DND-41 (cell line): Measurements from ENCODE around the gene TEKT5.

ENCODE experiments used
- ATAC-seq: fragments of 200-7000 bp; cut with Tn5 transposase; 3 replicates; pipeline ENCODE4 v1.9.1; 2021; ENCODE audit warnings: low read depth; ENCODE audit not compliant: insufficient read depth
- DNase-seq: peaks from one replicate; pipeline ENCODE4 v3.0.0-alpha.2; 2020
- H2AFZ ChIP-seq: 2 replicates; pipeline ENCODE4 v1.6.0; 2012; ENCODE audit warnings: low read depth, low read length
- H3K27ac ChIP-seq: 2 replicates; pipeline ENCODE4 v1.5.1; 2012; ENCODE audit warnings: low read length, inconsistent platforms
- H3K27me3 ChIP-seq: fragments of 200-600 bp; sonication (generic); 2 replicates; pipeline ENCODE4 v1.6.0; 2012; ENCODE audit warnings: low read length, mild to moderate bottlenecking, inconsistent platforms; ENCODE audit not compliant: insufficient read depth, poor library complexity
- H3K36me3 ChIP-seq: 2 replicates; pipeline ENCODE4 v1.5.1; 2012; ENCODE audit warnings: low read length, inconsistent platforms; ENCODE audit not compliant: insufficient read depth
- H3K4me1 ChIP-seq: 2 replicates; pipeline ENCODE4 v1.5.1; 2012; ENCODE audit warnings: mild to moderate bottlenecking, low read length; ENCODE audit not compliant: insufficient read depth
- H3K4me2 ChIP-seq: 2 replicates; pipeline ENCODE4 v1.6.0; 2012; ENCODE audit warnings: mild to moderate bottlenecking, moderate library complexity, low read length, inconsistent platforms; ENCODE audit not compliant: insufficient read depth
- H3K4me3 ChIP-seq, 2 experiments: fragments of 200-600 bp in 1 of 2; shearing (Covaris generic) in 1 of 2; 2 replicates each; pipeline ENCODE4 v1.5.1; 2012 to 2016; ENCODE audit warnings: inconsistent platforms in 2 of 2, low read length in 2 of 2, mild to moderate bottlenecking in 2 of 2, low read depth in 1 of 2, moderate library complexity in 1 of 2
- H3K79me2 ChIP-seq: 2 replicates; pipeline ENCODE4 v1.6.0; 2012; ENCODE audit warnings: low read length, inconsistent platforms; ENCODE audit not compliant: insufficient read depth
- H3K9ac ChIP-seq: 2 replicates; pipeline ENCODE4 v1.6.0; 2012; ENCODE audit warnings: low read depth, mild to moderate bottlenecking, inconsistent platforms, low read length, moderate library complexity
- H3K9me3 ChIP-seq: 2 replicates; pipeline ENCODE4 v1.5.1; 2012; ENCODE audit warnings: low read length, moderate library complexity, mild to moderate bottlenecking, inconsistent platforms; ENCODE audit not compliant: insufficient read depth, severe bottlenecking
- H4K20me1 ChIP-seq: 2 replicates; pipeline ENCODE4 v1.6.0; 2012; ENCODE audit warnings: low read length; ENCODE audit not compliant: insufficient read depth
- EZH2 ChIP-seq: IDR thresholded peaks from 3 replicates; pipeline ENCODE4 v1.6.1; 2012; ENCODE audit warnings: borderline replicate concordance, low read depth, mild to moderate bottlenecking, moderate library complexity, low read length, inconsistent platforms; ENCODE audit not compliant: severe bottlenecking
- TF ChIP-seq, protein P1 (sequence below): IDR thresholded peaks from 2 replicates; pipeline ENCODE4 v1.5.1; 2012; ENCODE audit warnings: borderline replicate concordance, low read length, moderate library complexity, mild to moderate bottlenecking; ENCODE audit not compliant: poor library complexity, severe bottlenecking; ENCODE audit errors: extremely low read depth

The TEKT5 gene

DNA sequence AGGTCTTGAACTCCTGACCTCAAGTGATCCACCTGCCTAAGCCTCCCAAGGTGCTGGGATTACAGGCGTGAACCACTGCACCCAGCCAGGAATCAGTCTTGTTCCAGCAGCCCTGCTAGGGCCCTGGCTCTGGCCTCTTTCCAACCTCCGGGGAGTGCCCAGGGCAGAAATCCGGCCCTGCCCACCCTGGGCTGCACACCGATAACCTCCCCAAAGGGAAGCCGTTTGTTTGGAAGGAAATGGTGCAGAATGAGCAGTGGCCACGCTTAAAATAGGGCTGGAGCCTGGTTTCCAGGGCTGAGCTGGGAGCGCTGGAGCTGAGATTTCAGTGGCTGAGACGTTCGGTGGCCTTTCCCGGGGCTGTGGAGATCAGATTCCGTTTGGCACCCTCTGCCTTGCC, 96.6 kb downstream of the TEKT5 start:
- ATAC-seq = no peak
- H3K9me3 ChIP-seq = no peaks in the 10 kb centered on the region
- TF ChIP-seq, protein P1, sequence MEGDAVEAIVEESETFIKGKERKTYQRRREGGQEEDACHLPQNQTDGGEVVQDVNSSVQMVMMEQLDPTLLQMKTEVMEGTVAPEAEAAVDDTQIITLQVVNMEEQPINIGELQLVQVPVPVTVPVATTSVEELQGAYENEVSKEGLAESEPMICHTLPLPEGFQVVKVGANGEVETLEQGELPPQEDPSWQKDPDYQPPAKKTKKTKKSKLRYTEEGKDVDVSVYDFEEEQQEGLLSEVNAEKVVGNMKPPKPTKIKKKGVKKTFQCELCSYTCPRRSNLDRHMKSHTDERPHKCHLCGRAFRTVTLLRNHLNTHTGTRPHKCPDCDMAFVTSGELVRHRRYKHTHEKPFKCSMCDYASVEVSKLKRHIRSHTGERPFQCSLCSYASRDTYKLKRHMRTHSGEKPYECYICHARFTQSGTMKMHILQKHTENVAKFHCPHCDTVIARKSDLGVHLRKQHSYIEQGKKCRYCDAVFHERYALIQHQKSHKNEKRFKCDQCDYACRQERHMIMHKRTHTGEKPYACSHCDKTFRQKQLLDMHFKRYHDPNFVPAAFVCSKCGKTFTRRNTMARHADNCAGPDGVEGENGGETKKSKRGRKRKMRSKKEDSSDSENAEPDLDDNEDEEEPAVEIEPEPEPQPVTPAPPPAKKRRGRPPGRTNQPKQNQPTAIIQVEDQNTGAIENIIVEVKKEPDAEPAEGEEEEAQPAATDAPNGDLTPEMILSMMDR = no peak
- TF ChIP-seq EZH2 = no peak
- peaks cover 13% of the 10 kb centered on the region for H3K27me3 ChIP-seq
- H3K27ac ChIP-seq = no peak overlapping the region
- H3K79me2 ChIP-seq = no peaks in the 10 kb centered on the region
- DNase-seq = no peak
- no peak overlapping the region for H3K4me2 ChIP-seq
- H3K4me1 ChIP-seq = no peaks in the 10 kb centered on the region
- no peak overlapping the region for H3K9ac ChIP-seq
- no peaks in the 10 kb centered on the region for H3K36me3 ChIP-seq
- H4K20me1 ChIP-seq = peaks cover 3% of the 10 kb centered on the region; the same call in 1 of the 2 replicates
- H2AFZ ChIP-seq = no peak overlapping the region
- no peak overlapping the region for H3K4me3 ChIP-seq

DNA sequence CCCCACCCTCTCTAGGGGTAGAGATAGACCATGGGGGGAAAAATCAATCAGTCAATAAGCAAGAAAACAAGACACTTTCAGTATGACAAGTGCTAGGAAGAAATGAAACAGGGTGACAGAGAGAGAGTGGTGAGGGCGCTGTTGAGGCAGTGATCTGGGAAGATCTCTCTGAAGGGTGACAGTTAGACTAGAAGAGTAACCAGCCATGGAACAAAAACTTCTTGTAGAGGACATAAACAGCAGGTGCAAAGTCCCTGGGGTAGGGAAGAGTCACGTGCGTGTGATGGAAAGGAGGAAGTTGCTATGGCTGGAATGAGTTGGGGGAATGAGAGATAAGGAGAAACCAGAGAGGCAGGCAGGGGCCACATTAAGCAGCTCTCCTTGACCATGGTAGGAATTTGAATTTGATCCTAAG, 97.5 kb downstream of the TEKT5 start:
- Histone ChIP-seq H2AFZ (no peak overlapping the region), H3K27me3 (peaks cover 13% of the 10 kb centered on the region), H3K9ac (no peak overlapping the region), H3K79me2 (no peaks in the 10 kb centered on the region), H4K20me1 (peaks cover 3% of the 10 kb centered on the region; the same call in 1 of the 2 replicates), H3K9me3 (no peaks in the 10 kb centered on the region), H3K4me3 (no peak overlapping the region), H3K4me1 (no peaks in the 10 kb centered on the region), H3K4me2 (no peak overlapping the region), H3K27ac (no peak overlapping the region), H3K36me3 (no peaks in the 10 kb centered on the region)
- ATAC-seq (no peak), DNase-seq (no peak)
- TF ChIP-seq, protein P1 = no peak
- TF ChIP-seq EZH2 = no peak

DNA sequence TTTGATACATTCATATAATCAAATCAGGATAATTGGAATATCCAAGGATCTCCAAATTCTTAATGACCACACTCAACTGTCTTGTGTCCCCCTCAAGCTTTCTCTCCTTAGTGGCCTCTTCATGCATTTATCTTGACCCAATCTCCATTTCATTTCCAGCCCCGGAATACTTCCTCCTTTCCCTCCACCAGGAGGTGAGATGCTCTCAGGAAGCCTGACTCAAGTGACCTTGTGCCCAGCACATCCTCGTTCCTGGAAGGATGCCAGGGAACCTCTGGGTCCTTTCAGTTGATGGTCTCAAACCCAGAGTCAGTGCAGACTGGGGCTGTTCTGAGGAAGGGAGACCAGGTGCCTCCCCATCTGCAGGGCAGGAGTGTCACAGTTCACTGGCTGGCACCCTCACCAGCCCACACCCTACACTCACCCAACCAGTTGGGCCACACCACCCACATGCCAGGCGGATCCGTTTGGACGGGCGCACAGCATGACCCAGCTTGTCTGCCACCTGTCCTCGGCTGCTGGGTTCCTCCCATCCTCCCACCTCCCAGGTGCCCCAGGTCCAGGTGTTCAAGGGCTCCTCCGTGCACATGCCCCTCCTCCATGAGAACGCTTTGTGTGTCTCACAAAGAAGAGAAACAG, 100.3 kb downstream of the TEKT5 start:
- ATAC-seq = no peak
- Histone ChIP-seq H3K36me3 (no peaks in the 10 kb centered on the region), H3K27ac (no peak overlapping the region), H3K27me3 (peaks cover 19% of the 10 kb centered on the region), H2AFZ (no peak overlapping the region), H3K4me1 (no peaks in the 10 kb centered on the region), H3K9me3 (no peaks in the 10 kb centered on the region), H4K20me1 (peaks cover 3% of the 10 kb centered on the region; the same call in 1 of the 2 replicates), H3K79me2 (no peaks in the 10 kb centered on the region), H3K4me3 (no peak overlapping the region), H3K4me2 (no peak overlapping the region), H3K9ac (no peak overlapping the region)
- no peak for DNase-seq
- TF ChIP-seq EZH2 = no peak
- TF ChIP-seq, protein P1 = no peak
